ENCODE data around the gene SLC11A1. TPM values are rescaled to one million over a fixed set of nuclear protein-coding genes. Genes with fewer than 3 reads are reported as not detected.

SLC11A1 gene
- 10 to 100 TPM in 1 of 2 donors, 1 to 10 TPM in 1; 8.7 to 22.1 TPM for total RNA-seq

- Histone ChIP-seq H3K9me3 (no peaks in the 10 kb centered on the region), H3K27ac (peak within 1 kb of the TSS in 1 of 2 donors; percentile 16), H3K4me1 (no peaks in the 10 kb centered on the region), H3K27me3 (no peaks in the 10 kb centered on the region), H3K4me3 (peak within 1 kb of the TSS; percentile 11 to 17), H3K36me3 (no peaks in the 10 kb centered on the region)
- peak; percentile 81 for DNase-seq (ENCODE audit: low spot score)
- no peak for TF ChIP-seq CTCF (IDR thresholded peaks at IDR 0.05)
These were observed at the start of gene SLC11A1 for GRCh38 chr2:218381916-218382366. SLC11A1 (plus strand) TSS chr2:218382273; CDS start chr2:218382369, 96 bp downstream.

GRCh38 chr2:218332288-218332687 is 49.8 kb upstream of the SLC11A1 start:
- no peaks in the 10 kb centered on the region for H3K36me3 ChIP-seq
- H3K4me1 ChIP-seq = no peaks in the 10 kb centered on the region
- no peaks in the 10 kb centered on the region for H3K9me3 ChIP-seq
- H3K27me3 ChIP-seq = no peaks in the 10 kb centered on the region
- no peak overlapping the region for H3K4me3 ChIP-seq
- peak overlapping the region; percentile 7 to 40 for H3K27ac ChIP-seq
- no peak for DNase-seq (ENCODE audit: low spot score)
- TF ChIP-seq CTCF (IDR thresholded peaks at IDR 0.05) = no peak

- peak overlapping the region in 1 of 2 donors; percentile 7 for H3K27ac ChIP-seq
These were observed 49.0 kb upstream of the SLC11A1 start for GRCh38 chr2:218332920-218333645.

GRCh38 chr2:218334531-218334930 is 47.5 kb upstream of the SLC11A1 start:
- Histone ChIP-seq H3K4me3 (no peak overlapping the region), H3K27ac (no peak overlapping the region), H3K9me3 (no peaks in the 10 kb centered on the region), H3K27me3 (no peaks in the 10 kb centered on the region), H3K36me3 (no peaks in the 10 kb centered on the region), H3K4me1 (no peaks in the 10 kb centered on the region)
- no peak for DNase-seq (ENCODE audit: low spot score)
- no peak for TF ChIP-seq CTCF (IDR thresholded peaks at IDR 0.05)

More at GRCh38 chr2:218332920-218333645, 49.0 kb upstream of the SLC11A1 start:
- TF ChIP-seq CTCF (IDR thresholded peaks at IDR 0.05) = no peak
- Histone ChIP-seq H3K4me3 (no peak overlapping the region), H3K27me3 (no peaks in the 10 kb centered on the region), H3K36me3 (no peaks in the 10 kb centered on the region), H3K9me3 (no peaks in the 10 kb centered on the region), H3K4me1 (no peaks in the 10 kb centered on the region)
- no peak for DNase-seq (ENCODE audit: low spot score)

GRCh38 chr2:218340656-218341055 is 41.4 kb upstream of the SLC11A1 start:
- Histone ChIP-seq H3K27ac (no peak overlapping the region), H3K27me3 (no peaks in the 10 kb centered on the region), H3K4me1 (no peaks in the 10 kb centered on the region), H3K36me3 (no peaks in the 10 kb centered on the region), H3K4me3 (no peak overlapping the region), H3K9me3 (no peaks in the 10 kb centered on the region)
- no peak for DNase-seq (ENCODE audit: low spot score)
- TF ChIP-seq CTCF (IDR thresholded peaks at IDR 0.05) = no peak

Measured in right atrium auricular region (tissue), 2 donors.